Activated CD8-positive, alpha-beta memory T cell treated with anti-CD3 and anti-CD28 coated beads, Interleukin-2, amount 50 U/mL, for 24 hours (primary cell): ENCODE data around the gene ABCC1.
"Not testable (repeated sequence)": the region's sequence is repeated elsewhere in the genome, so short reads cannot be mapped to it uniquely, and the experiment has no call there.

ENCODE experiments used
- DNase-seq: peaks from one replicate; pipeline ENCODE4 v3.0.0-alpha.2; 2020; ENCODE audit errors: extremely low read depth

Gene ABCC1

DNA sequence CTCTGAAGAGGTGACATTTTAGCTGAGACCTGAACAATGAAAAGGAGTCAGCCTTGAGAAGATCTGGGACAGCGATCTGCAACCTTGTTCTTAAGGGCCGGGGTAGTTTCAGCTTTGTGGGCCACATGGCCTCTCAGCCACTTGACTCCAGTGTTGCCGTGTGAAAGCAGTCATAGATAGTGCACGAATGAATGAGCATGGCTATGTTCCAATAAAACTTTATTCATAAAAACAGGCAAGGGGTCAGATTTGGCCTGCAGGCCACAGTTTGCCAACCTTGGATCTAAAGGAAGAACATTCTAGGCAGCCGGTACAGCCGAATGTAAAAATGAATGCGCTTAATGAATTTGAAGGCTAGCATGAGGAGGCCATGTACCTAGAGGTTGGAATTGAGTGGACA, 190.4 kb downstream of the ABCC1 start:
- DNase-seq, result no peak

DNA sequence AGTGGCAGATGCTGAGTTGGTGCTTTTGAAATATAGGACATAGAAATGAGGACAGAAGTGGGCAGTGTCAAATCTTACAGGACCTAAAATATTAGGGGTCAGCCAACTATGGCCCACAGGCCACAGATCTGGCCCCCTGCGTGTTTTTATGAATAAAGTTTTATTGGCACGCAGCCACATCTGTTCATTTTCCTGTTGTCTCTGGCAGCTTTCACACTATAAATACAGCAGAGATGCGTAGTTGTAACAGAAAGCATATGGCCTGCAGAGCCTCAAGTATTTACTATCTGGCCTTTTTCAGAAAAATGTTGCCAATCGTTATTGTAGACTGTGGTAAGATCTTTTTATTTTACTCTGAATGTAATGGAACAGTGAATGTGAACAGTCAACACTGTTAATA, 191.1 kb downstream of the ABCC1 start:
- no peak for DNase-seq

GRCh38 chr16:16141141-16141540, 191.7 kb downstream of the ABCC1 start:
- DNase-seq, result no peak

GRCh38 chr16:16141784-16142396, 192.5 kb downstream of the ABCC1 start:
- DNase-seq, result no peak

GRCh38 chr16:16143038-16143763, 193.8 kb downstream of the ABCC1 start:
- DNase-seq, result no peak

- no peak for DNase-seq
Observed at GRCh38 chr16:16143931-16144330, 194.5 kb downstream of the ABCC1 start.

GRCh38 chr16:16144416-16144815, 195.0 kb downstream of the ABCC1 start:
- no peak for DNase-seq

- no peak for DNase-seq
Observed at GRCh38 chr16:16145286-16145685, 195.9 kb downstream of the ABCC1 start.

- DNase-seq, result no peak
Observed at GRCh38 chr16:16146380-16147315, 197.2 kb downstream of the ABCC1 start.

DNA sequence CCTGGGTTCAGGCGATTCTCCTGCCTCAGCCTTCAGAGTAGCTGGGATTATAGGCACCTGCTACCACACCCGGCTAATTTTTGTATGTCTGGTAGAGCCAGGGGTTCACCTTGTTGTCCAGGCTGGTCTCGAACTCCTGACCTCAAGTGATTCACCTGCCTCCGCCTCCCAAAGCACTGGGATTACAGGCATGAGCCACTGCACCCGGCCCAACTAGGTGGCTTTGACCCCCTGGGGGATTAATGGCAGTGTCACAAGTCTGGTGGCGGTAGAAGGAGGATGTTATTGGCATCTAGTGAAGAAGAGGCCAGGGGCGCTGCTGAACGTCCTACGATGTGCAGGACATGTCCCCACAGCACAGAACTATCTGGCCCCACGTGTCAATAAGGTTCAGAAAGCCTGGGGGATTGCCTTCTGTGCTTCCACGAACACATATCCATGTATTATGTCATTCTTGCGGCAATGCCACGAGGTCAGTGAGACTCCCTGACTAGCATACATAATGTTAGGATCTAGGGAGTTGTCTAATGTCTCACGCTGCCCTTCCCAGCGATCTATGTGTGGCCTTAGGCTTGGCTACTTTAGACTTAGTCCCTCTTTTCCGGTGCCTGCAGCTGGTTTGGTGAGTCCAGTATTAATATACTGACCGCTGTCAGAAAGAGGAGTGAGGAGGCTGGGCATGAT, 198.0 kb downstream of the ABCC1 start:
- DNase-seq, result no peak

- DNase-seq, result not testable (repeated sequence)
Observed at GRCh38 chr16:16148000-16148599, 198.7 kb downstream of the ABCC1 start.

DNA sequence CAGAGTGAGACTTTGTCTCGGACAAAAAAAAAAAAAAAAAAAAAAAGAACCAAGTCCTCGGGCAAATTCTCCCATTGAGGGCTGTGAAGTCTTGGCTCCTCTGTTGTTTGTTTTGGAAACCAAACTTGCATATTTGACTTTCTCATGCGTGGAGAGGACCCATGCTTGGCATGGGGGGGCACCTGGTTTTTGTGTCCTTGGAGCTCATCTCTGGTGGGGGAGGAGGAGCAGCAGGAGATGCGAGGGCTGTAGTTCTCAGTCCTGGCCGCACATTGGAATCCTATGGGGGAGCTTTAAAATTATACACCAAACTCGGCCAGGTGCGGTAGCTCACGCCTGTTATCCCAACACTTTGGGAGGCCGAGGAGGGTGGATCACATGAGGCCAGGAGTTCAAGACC, 199.3 kb downstream of the ABCC1 start:
- no peak for DNase-seq

DNA sequence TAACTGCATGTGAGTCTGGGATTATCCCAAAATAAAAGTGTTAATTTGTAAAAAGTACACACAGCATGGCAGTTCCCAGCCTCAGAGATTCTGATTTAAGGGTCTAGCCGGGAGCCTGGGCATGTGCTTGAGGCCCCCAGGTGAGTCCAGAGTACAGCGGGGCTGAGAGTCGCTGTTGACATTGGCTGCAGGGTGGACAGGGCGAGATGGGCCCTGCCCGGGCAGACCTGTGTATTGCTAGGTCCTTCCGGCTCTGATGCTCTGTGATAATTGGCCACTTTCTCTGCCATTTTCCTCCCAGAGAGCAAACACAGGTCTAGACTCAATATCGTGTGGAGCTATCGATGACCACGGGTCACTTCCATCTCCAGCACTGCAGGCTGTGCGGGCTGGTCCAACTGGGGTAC, 200.3 kb downstream of the ABCC1 start:
- DNase-seq, result no peak

DNA sequence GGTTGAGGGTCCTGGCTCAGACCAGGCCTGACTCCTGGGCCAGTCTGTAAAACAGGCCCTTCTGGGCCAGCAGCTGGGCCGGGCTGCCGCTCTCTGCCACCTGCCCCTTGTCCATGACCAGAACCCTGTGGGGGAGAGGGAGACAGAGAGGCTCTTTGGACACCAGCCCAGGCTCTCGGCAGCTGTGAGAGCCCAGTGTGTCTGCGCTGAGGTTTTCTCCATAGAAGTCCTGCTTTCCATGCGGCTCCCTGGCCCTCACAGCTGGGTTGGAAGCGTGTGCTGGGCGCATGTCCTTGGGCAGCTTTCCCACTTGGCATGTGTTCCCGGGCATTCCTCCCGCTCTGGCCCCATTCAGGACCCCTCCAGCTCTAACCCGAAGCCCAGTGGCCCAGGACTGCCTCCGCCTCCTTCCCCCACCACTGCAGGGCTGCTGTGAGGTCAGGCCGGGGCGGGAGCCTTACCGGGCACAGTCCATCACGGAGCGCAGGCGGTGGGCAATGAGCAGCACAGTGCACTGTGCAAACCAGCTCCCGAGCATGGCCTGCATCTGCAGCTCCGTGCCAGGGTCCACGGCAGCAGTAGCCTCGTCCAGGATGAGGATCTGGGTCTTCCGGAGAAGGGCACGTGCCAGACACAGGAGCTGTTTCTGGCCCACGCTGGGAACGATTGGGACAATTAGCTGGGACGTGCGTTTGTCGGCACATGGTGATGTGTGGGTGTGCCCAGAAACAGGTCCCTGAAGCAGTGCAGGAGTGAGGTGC, 200.9 kb downstream of the ABCC1 start:
- no peak for DNase-seq

- no peak for DNase-seq
Observed at GRCh38 chr16:16150878-16151152, 201.4 kb downstream of the ABCC1 start.

DNA sequence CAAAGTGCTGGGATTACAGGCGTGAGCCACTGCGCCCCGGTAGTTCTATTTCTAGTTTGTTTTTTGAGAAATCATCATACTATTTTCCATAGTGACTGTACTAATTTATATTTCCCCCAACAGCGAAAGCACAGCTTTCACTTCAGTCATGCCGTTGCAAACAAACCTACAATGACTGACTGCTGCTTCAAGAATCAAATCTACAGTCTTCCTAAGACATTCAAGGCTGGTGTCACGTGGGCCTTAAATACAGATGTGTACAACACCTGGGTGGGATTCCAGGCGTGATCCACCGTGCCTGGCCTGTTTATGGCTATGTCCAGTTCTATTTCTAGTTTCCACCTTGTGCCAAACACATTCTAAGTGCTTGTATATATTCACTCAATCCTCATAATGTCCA, 201.9 kb downstream of the ABCC1 start:
- no peak for DNase-seq

DNA sequence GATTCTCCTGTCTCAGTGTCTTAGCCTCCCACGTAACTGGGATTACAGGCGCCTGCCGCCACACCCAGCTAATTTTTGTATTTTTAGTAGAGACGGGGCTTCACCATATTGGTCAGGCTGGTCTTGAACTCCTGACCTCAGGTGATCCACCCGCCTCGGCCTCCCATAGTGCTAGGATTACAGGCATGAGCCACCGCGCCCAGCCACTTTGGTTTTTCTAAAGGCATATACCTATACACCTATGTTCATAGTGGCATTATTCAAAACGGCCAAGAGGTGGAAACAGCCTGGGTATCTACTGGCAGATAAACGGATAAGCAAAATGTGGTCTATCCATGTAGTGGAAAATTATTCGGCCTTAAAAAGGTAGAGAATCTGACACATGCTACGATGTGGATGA, 203.6 kb downstream of the ABCC1 start:
- not testable (repeated sequence) for DNase-seq

DNA sequence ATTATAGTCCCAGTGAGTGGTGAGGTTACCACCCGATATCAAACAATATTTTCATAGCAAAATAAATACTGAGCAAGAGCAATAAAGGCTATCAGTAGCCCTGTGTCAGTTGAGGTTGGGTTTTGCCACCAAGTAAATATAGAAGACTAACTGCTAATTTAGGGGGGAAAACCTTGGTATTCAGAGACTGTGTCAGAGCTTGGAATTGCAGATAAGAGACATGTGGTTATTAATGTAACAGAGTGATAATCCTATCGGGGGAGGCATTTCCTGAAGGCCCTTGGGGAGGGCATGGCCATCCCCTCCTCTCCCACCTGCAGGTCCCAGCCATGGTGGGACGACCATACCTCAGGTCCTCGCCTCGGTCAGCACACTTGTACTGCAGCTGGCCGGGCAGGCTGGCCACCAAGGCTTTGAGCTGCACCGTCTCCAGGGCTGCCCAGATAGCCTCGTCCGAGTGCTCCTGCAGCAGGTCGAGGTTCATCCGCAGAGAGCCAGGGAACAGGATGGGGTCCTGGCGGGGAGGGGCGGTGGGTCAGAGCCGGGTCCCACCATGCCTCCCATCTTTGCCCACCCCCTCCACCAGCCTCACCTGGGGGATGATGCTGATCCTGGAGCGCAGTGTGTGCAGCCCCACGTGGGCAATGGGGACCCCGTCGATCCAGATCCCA, 205.0 kb downstream of the ABCC1 start:
- DNase-seq, result no peak

DNA sequence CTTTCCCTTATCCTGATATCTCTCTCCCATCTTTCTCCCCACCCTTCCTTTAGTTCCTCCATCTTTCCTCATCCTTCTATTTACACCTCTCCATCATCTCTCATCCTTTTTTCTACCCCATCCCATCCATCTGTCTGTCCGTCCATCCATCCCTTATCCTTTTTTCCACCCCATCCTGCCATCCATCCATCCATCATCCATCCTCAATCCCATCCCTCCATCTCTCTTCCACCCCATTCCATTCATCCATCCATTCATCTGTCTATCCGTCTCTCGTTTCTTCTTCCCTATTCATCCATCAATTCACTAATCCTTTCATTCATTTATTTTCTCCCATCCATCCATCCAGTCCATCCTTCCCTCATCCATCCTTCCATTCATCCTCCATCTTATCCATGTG, 205.8 kb downstream of the ABCC1 start:
- DNase-seq, result no peak

DNA sequence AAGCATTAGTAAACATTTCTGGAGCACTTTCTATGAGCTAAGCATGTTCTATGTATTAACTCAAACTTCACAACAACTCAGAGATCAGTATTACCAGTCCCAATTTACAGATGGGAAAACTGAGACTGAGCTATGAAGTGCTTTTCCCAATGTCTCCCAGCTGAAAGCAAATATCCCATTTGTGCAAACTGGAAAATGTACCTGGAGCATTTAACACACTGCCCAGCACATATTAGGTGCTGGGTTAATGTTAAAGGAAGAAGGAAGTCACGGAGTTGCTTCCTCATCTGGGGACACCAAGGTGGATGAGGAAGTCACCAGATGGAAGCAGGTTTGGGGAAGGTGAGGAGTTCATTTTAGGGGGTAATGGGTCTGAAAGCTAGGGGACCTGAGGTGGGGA, 207.8 kb downstream of the ABCC1 start:
- DNase-seq, result no peak
